ENCODE data around the gene PRAMEF17.
"Not testable (repeated sequence)": the region's sequence is repeated elsewhere in the genome, so short reads cannot be mapped to it uniquely, and the experiment has no call there.

Gene PRAMEF17

DNA sequence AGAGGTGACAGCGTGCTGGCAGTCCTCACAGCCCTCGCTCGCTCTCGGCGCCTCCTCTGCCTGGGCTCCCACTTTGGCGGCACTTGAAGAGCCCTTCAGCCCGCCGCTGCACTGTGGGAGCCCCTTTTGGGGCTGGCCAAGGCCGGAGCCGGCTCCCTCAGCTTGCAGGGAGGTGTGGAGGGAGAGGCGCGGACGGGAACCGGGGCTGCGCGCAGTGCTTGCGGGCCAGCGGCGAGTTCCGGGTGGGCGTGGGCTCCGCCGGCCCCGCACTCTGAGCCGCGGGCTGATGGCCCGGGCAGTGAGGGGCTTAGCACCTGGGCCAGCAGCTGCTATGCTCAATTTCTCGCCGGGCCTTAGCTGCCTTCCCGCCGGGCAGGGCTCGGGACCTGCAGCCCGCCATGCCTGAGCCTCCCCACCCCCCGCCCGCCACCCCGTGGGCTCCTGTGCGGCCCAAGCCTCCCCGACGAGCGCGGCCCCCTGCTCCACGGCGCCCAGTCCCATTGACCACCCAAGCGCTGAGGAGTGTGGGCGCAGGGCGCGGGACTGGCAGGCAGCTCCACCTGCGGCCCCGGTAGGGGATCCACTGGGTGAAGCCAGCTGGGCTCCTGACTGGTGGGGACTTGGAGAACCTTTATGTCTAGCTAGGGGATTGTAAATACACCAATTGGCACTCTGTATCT is 49.8 kb downstream of the PRAMEF17 start:
- not testable (repeated sequence) for DNase-seq

Measured in amygdala (tissue), 56 donors.